ENCODE measurements around the gene LIN7B. TPM values are rescaled to one million over a fixed set of nuclear protein-coding genes. Genes with fewer than 3 reads are reported as not detected.

The LIN7B gene
- total and polyA plus RNA-seq, 2 of the 13 experiments (the other 11 are each of a cell fraction or from before 2014, with no cell fraction given) = 5.3 to 7.6 TPM

GRCh38 chr19:49150106-49150943 is 36.2 kb downstream of the LIN7B start (continued):
- no peak for TF ChIP-seq SRSF1 (optimal IDR thresholded peaks at IDR 0.05; ENCODE audit: low read depth, low read length)
- TF ChIP-seq MED8 (CRISPR knock-in tag; IDR thresholded peaks at IDR 0.05; ENCODE audit: insufficient replicate concordance) = no peak
- TF ChIP-seq JDP2 (CRISPR knock-in tag; IDR thresholded peaks at IDR 0.05; ENCODE audit: borderline replicate concordance) = no peak
- TF ChIP-seq ZNF44 (CRISPR knock-in tag; IDR thresholded peaks at IDR 0.05) = 0 out of 2 replicates have a peak, but pooled peaks have one; percentile 13
- TF ChIP-seq TERF1 (CRISPR knock-in tag; IDR thresholded peaks at IDR 0.05) = no peak
- TF ChIP-seq ZFAT (CRISPR knock-in tag; conservative IDR thresholded peaks at IDR 0.05) = no peak
- no peak for TF ChIP-seq HNF4G (IDR thresholded peaks at IDR 0.05; ENCODE audit: borderline replicate concordance, low read depth, low read length)
- peak; percentile 33; the same call in 1 of the 2 replicates for TF ChIP-seq HNF4G (CRISPR knock-in tag; IDR thresholded peaks at IDR 0.05; ENCODE audit: borderline replicate concordance, low read depth)
- TF ChIP-seq TIGD3 (CRISPR knock-in tag; IDR thresholded peaks at IDR 0.05; ENCODE audit: borderline replicate concordance) = no peak; the same call in 1 of the 2 replicates
- TF ChIP-seq HNF1B (CRISPR knock-in tag; IDR thresholded peaks at IDR 0.05) = peak; percentile 71; the same call in 1 of the 2 replicates
- no peak for TF ChIP-seq PRDM15 (CRISPR knock-in tag; IDR thresholded peaks at IDR 0.05)
- TF ChIP-seq ARNT (IDR thresholded peaks at IDR 0.05) = no peak
- peak; percentile 28; the same call in 1 of the 2 replicates for TF ChIP-seq ZBTB33 (CRISPR knock-in tag; IDR thresholded peaks at IDR 0.05)
- peak; percentile 71 for TF ChIP-seq ZFX (CRISPR knock-in tag; IDR thresholded peaks at IDR 0.05; ENCODE audit: low read depth)
- TF ChIP-seq ZNF34 (CRISPR knock-in tag; IDR thresholded peaks at IDR 0.05; ENCODE audit: borderline replicate concordance) = no peak

Measured in HepG2 (cell line).